NOMO-1 (cell line): Measurements from ENCODE around the gene GAL3ST2.
"Not testable (repeated sequence)": the region's sequence is repeated elsewhere in the genome, so short reads cannot be mapped to it uniquely, and the experiment has no call there.

Source experiments
- DNase-seq, 2 experiments: peaks; one replicate each; lab custom pipeline; 2025; ENCODE audit not compliant: unreplicated experiment in 2 of 2; lab: John Stamatoyannopoulos, UW

The GAL3ST2 gene

GRCh38 chr2:241817821-241818215 is 41.2 kb downstream of the GAL3ST2 start:
- DNase-seq, result not testable (repeated sequence)

- DNase-seq, result no peak
Measured at GRCh38 chr2:241818229-241818942, 41.8 kb downstream of the GAL3ST2 start.

DNA sequence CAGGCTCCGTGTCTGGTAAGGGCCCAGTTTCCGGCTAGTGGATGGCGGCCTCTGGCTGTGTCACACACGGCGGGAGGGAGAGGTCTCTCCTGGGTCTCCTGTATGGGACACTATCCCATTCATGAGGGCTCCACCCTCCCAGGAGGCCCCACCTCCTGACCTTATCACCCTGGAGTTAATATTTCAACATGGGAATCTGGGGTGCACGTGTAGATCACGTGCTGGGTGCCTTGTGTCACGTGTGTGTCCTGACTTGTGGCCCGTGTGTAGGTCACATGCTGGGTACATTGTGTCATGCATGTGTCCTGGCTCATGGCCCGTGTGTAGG is 42.3 kb downstream of the GAL3ST2 start:
- no peak for DNase-seq

GRCh38 chr2:241819947-241820624 is 43.5 kb downstream of the GAL3ST2 start:
- DNase-seq, result not testable (repeated sequence)

DNA sequence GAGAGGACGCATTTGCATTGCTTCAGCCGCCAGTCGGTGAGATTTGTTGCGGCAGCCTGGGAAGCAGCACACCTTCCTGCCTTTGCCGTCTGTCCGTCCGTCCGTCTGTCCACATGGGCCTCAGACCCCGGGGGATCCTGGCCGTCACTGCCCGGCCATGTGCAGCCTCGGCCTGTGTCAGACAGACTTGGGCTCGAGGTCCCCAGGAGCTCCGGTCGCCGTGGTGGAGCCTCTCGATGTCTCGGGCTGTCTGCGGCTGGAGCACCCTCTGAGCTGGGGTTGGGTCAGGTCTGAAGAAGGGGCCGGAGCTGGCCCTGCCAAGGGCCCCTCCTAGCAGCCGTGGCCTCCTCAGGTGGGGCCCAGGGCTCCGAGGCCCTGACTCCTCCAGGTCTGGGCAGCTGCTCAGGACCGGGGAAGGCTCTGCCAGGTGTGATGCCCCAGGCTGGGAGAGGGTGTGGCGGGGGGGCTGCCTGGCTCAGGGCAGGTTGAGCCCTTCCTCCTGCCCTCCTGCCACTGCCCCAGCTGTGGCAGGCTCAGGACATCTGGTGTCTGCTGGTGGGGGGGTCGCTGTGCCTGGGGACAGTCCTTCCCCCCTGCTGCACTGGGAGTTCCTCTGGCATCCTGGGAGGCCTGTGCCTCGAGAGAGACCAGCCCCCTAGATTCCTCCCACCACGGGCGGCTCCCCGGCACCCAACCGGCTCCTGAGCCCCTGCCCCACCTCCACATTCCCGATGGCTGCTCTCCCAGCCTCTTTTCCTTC is 44.2 kb downstream of the GAL3ST2 start:
- DNase-seq, result no peak

DNA sequence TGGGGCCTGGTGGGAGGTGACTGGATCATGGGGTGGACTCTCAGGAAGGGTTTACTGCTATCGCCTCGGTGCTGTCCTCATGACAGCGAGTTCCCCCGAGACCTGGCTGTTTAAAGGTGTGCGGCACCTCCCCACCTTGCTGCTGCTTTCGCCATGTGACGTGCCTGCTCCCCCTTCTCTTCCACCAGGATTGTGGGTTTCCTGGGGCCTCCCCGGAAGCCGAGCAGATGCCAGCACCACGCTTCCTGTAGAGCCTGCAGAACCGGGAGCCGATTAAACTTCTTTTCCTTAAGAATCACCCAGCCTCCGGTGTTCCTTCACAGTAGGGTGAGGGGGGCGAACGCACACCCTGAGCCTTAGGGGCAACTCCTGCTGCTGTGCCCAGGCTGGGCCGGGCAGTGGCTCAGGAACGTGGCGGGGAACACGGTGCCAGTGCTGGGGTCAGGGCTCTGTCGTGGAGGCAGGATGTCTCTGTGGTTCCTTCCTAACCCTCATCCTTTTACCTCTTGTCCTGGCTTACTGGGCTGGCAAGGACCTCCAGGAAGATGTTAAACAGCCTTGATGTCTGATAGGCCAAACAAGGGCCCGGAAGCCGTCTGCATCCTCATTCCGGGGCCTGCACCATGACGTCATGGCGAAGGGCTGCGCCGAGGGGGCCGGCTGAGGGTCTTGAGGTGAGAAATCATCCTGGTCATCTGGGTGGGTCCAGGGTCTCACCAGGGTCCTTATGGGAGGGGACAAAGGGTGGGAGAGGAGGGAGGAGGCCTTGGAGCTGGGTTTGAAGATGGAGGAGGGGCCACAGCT is 45.0 kb downstream of the GAL3ST2 start:
- DNase-seq, result no peak

DNA sequence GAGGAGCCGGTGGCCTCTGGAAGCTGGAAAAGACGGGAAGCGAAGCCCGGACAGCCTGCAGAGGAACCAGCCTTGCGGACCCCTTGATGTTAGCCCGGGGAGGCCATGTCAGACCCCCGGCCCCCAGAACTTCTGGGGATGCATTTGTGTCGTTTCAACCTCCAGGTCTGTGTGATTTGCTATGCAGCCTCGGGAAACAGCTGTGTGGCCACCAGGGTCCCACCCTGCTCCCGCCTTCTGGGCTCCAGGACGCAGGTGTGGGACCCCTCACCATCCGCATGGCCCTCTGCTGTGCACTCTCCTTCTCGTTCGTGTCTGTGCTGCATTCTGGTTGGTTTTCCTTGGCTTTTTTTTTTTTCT is 45.6 kb downstream of the GAL3ST2 start:
- no peak for DNase-seq

- not testable (repeated sequence) for DNase-seq
Measured at GRCh38 chr2:241823531-241824437, 47.2 kb downstream of the GAL3ST2 start.

DNA sequence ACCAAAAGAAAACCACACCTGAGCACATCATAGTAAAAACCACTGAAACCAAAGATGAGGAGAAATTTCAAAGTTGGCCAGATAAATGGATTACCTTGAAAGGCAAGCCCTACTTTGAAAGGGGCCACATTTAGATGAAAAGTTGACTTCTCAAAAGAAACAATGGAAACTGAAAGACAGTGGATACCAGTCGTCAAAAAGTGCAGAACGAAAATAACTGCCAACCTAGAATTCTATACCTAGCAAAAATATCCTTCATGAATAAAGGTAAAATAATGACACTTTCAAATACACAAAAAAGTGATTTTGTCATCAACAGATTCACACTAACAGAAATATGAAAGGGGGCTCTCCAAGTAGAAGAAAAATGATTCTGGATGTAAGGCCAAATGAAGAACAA is 50.8 kb downstream of the GAL3ST2 start:
- DNase-seq, result no peak

GRCh38 chr2:241833101-241833663 is 56.6 kb downstream of the GAL3ST2 start:
- DNase-seq, result no peak

DNA sequence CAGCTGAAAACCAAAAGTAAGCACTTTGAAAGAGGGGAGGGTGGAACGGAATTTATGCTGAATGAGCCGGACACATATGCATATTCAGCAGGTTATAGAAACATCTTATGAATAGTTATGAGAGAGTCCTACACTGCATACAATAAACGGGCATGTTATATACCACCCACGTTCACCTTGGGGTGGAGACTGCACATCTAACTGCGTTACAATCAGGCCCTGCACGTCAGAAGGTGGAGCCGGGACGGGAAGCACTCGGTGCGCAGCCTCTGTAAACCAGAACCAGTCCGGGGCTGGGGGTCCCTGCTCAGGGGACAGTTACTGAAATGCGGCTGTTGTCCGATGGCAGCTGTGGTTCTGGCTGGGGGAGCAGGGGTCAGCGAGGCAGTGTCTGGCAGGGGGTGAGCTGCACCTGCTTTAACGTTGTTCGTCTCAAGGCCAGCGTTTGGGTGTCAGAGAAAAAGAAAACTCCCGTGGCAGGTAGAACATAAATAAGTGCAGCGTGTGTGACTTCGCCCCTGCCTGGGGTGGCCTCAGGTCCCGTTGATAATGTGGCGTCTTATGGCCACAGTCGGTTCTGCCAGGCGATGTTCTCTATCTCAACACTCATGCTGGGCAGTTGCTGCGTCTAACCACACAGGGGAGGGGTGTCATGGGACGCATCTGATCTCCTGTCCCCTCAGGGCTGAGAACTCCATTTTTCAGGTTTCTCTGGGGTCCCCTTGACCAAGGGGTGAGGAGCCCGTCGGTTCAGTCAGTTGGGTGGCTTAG is 57.3 kb downstream of the GAL3ST2 start:
- not testable (repeated sequence) for DNase-seq

DNA sequence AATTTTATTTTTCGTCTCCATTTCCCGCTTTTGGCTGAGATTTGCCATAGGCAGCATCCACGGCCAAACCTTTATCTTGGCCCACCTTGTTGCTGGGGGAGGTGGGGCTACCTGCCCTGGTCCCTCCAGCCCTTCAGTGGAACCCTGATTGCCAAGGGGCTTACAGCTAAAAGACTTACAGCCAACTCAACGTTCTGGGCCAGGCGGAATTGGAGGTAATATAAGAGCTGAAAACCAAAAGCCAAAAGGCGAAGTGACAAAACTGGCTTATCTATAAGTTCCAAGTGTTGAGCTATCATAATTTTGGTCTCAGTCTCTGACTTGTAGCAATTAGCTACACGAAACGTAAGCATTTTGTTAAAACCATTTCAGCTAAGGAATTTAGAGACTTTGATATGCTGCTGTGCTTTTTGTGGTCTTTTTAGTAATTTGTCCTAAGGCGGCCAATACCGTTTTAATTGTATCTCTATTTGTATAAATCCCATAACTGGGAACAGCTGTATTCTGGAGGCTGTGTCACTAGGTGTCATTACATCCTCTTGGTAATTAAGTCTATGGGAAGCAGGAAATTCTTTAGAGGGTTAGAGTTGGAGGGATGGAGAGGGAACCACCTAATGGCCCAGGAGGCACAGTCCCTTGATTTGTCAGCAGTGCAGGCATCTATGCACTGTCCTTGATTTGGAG is 58.0 kb downstream of the GAL3ST2 start:
- no peak for DNase-seq

GRCh38 chr2:241835611-241836010 is 59.0 kb downstream of the GAL3ST2 start:
- DNase-seq, result no peak

- peak in 1 of 2 experiments; percentile 29 for DNase-seq
Measured at GRCh38 chr2:241836292-241836691, 59.7 kb downstream of the GAL3ST2 start.

GRCh38 chr2:241837197-241837965 is 60.8 kb downstream of the GAL3ST2 start:
- no peak for DNase-seq

DNA sequence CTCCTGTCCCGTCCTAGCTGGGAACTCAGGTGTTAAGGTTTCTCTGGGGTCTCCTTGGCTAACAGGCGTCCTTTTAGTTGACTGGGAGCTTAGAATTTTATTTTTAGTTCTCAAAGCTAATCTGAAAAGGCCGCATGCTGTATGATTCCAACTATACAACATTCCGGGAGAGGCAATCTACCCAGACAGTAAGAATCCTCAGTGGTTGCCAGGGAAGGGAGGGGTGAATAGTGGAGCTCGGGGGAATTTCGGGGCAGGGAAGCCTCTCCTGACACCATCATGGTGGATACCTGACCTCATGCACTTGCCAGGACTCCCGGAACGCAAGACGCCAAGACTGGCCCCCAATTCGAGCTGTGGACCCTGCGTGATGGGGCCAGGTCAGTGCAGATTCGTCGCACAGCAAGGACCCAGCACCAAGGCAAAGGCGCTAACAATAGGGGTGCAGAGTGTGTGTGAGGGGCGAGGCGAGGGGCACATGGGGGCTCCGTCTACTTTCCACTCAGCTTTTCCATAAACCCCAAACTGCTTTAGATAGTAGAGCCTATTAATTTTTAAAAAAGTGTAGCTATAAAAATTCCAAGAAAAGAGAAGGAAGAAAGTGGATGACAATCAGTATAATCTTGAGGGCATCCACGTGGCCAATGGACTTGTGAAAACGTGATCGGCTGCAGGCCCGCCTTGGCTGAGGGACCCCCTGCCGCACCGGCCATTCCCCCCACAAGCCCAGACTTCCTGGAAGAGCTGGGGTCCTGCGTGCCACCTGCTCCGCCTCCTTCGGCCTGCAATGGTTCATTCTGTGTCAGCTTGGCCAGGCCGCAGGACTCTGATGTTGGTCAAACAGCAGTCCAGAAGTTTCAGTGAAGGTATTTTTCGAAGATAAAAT is 64.8 kb downstream of the GAL3ST2 start:
- no peak for DNase-seq

GRCh38 chr2:241842067-241842415 is 65.4 kb downstream of the GAL3ST2 start:
- DNase-seq, result no peak
